GM18520 (cell line): ENCODE results near the gene CDC73.

Experiments used
- ATAC-seq: cut with Tn5 transposase; IDR thresholded peaks from one replicate; pipeline ENCODE4 v1.9.1; 2021; ENCODE audit not compliant: unreplicated experiment

The CDC73 gene

DNA sequence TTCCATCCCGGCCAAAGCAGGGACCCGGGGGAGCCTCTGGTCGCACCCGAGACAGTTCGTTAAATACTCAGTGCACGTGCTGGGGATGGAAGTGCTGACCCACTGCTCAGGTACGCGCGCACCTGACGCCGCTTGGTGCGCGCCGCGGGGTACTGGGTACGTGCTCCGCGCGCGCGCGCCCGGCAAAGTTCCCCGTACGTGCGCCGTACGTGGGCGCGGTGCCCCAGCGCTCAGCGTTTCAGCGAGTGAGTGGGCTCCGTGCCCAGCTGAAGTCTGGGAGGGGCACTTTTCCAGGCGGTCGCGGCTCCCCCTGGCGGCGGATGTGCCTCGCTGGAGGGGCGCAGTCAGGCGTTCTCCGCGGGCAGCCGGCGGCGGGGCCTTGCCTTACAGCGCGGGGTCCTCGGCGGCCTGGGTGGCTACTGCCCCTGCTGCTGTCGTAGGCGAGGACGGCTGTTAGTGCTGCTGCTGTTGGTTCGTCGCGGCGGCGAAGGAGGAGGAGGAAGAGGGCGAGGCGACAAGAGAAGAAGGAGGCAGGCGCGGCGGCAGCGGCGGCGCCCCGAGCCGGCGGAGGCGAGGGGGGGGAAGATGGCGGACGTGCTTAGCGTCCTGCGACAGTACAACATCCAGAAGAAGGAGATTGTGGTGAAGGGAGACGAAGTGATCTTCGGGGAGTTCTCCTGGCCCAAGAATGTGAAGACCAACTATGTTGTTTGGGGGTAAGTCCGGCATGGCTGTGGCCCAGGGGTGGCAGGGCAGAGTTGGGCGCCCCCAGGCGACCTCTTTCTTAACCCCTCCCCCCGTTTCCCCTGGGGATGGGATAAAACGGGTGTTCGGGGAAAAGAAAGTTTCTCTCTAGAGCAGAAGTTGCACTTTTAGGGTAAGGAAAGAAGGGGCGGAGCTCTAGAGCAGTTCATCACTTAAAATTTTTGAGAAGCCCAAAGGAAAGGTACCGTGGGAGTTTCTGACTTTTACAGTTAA, at the start of gene CDC73:
TSS of gene CDC73 (plus strand) at position 416 of the 978 bp plus-strand sequence. CDS start at position 586, 170 bp downstream.
- ATAC-seq, result peak; percentile 81

DNA sequence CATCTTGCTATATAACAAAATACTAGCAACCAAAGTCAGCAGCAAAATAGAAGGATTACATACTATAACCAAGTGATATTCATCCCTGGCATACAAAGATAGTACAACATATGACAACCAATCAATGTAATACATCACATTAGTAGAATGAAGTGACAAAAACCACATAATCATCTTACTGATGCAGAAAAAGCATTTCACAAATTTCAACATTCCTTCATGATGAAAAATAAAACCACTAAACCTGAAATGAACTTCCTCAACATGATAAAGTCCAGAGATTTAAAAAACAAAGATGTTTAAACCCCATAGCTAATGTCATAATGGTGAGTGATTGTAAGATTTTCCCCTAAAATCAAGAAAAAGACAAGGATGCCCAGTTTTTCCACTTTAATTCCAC, 43.8 kb upstream of the CDC73 start:
- no peak for ATAC-seq

DNA sequence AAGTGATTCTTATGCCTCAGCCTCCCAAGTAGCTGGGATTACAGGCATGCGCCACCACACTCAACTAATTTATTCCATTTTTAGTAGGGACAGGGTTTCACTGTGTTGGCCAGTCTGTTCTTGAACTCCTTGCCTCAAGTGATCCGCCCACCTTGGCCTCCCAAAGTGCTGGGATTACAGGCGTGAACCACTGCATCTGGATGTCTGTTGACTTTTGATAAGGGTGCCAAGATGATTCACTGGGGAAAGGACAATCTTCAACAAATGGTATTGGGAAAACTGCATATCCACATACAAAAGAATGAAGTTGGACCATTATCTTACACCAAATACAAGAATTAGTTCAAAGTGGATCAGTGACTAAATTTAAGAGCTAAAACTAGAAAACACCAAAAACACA, 42.6 kb upstream of the CDC73 start:
- no peak for ATAC-seq

DNA sequence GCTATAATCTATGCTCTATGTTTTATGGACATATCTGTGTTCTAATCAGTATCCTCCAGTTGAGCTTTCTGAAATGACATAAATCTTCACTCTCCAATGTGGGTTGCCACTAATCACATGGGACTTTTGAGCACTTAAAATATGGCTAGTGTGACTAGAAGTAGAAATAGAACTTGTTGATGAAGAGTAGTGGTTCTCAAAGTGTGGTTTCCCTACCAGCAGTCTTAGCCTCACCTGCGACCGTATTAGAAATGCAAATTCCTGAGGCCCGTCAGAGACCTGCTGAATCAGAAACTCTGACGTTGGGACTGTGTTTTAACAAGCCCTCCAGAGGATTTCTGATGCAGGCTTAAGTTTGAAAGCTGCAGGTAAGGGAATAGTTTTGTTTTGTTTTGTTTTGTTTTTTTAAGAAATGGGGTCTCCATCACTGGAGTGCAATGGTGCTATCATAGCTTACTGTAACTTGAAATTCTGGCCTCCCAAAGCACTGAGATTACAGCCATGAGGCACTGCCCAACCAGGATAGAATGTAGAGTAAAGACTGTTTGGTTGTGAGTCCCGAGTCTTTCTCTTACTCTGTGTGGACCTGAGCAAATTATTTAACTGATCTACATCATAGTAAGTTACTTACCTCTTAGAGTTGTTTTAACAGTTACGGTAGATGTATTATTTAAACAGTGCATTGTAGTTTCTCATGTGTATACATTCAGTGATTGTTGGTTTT, 38.3 kb upstream of the CDC73 start:
- ATAC-seq, result peak; percentile 98

DNA sequence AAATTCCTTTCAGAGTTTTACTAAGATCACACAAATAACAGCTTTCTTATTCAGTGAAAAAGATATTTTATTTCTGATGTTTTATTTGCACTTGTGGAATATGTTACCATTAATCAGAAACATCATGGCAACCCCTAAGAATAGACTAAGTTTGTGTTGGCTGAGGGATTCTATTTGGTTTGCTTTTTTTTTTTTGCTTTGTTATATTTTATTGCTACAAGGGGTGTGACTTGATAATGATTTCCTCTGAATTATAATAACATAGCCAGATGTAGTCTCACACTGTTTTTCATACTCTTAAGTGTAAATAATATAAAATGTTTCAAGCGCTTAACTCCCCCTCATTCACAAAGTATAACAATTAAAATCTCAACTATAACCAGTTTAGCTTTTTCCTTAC, 36.6 kb upstream of the CDC73 start:
- ATAC-seq, result no peak

DNA sequence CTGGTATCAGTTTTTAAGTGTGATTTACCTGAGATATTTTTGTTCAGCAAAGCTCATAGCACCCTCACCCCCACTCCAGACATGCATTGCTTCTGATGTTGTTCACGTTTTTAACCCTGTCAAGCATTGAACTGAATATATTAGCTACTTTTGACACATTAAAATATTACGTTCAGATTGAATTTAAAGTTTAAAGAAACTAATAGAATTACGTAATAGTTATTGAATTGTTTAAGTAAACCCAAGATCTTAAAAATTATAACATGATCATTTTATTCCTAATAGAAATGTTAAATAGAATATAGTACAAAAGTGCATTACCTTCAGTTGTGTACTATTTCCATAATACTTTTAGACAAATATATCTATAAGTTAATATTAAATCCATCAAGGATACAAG, 35.5 kb upstream of the CDC73 start:
- ATAC-seq, result no peak

DNA sequence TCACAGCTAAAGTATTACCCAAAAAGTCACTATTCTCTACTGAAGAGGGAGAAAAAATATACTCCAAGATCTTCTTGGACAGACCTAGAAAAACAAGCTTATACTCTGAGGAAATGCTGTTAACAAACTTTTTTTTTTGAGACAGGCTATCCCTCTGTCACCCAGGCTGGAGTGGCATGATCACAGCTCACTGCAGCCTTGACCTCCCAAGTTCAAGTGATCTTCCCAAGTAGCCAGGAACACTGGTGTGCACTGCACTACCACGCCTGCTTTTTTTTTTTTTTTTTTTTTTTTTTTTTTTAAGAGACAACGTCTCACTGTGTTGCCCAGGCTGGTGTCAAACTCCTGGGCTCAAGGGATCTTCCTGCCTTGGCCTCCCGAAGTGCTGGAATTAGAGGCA, 33.9 kb upstream of the CDC73 start:
- no peak for ATAC-seq

DNA sequence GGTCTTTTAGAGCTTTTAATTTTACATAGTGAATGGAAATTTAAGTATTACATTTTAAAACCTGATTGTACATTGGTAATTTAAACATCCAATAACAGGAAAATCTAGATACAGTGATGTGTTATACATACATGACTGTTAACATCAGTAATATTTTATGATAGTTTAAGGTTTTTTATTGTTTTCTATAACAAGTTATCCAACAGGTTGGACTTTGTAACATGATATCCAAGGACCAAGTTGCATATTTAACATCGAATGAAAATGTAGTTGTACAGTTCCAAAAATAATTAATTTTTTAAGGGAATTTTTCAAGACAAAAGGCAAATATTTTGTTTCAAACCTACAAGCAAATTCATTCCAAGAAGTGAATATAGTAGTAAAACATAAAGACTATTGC, 31.0 kb upstream of the CDC73 start:
- ATAC-seq, result no peak

DNA sequence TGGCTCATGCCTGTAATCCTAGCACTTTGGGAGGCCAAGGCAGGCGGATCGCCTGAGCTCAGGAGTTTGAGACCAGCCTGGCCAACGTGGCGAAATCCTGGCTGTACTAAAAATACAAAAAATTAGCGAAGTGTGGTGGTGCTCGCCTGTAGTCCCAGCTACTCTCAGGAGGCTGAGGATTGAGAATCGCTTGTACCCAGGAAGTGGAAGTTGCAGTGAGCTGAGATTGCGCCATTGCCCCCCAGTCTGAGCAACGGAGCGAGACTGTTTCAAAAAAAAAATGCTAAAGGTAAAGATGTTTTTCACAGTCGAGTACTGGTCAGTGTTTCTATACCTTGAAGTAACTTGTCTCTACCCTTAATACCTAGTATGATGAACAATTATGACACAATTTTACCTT, 27.7 kb upstream of the CDC73 start:
- ATAC-seq, result no peak

DNA sequence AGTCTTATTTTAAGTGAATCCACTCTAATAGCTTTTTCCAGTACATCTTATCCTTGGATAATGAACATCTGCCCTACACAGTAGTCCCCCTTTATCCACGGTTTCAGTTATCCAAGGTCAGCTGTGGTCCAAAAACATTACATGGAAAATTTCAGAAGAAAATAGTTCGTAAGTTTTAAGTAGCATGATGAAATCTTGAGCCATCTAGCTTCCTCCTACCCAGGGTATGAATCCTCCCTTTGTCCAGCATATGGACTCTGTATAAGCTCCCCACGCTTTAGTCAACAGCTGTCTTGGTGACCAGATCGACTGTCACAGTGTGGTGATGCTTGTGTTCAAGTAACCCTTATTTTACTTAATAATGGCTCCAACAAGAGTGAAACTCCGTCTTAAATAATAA, 19.2 kb upstream of the CDC73 start:
- ATAC-seq, result no peak

DNA sequence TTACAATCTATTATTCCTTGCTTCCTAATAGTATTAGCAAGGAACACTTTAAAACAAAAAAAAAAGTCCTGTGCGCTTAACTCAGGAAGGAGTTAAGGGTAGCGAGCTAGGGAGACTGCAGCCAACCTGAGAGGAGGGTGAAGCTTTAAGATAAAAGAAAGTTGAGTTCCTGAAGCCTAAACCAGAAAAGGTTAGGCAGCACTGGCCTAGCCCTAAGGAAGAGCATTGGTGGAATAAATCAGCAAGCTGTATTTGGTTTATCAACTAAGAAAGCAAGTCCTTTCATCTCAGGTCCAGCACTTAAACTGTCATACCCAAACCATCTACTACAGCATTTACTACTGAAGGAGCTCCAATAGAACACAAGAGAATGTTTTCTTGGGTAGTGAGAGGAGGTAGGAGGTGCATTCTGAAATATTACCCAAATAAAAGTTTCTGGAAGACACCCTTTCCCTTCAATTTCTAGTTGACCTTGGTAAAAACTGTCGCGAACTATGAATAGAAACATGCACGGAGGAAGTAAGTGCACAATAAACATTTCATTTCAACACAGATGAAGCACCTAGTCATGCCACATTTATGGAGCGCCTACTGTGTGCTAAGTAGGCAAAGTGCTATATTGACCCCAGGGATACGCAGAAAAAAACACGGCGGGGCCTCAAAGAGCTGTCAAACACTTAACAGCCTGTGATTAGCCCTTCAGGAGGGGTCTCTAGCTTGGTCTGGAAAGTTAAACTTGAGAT, 17.9 kb upstream of the CDC73 start:
- ATAC-seq, result no peak

DNA sequence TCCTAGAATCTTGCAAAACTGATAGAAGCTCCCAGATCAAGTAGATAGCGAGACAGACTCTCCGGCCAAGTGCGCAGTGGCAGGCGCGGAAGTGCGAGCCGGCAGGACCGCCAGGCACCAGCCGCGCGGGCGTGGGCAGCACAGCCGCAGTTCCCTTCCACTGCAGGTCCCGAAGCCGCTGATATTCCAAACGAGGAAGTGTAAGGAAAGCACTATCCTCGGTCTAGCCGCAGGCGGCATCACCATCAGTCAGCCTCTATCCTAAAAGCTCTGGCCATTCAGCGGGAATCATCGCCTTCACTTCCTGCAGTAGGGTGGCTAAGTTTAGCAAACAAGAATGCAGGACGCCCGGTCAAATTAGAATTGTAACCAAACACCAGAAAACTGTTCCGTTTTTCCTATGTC, 17.3 kb upstream of the CDC73 start:
- ATAC-seq, result no peak

DNA sequence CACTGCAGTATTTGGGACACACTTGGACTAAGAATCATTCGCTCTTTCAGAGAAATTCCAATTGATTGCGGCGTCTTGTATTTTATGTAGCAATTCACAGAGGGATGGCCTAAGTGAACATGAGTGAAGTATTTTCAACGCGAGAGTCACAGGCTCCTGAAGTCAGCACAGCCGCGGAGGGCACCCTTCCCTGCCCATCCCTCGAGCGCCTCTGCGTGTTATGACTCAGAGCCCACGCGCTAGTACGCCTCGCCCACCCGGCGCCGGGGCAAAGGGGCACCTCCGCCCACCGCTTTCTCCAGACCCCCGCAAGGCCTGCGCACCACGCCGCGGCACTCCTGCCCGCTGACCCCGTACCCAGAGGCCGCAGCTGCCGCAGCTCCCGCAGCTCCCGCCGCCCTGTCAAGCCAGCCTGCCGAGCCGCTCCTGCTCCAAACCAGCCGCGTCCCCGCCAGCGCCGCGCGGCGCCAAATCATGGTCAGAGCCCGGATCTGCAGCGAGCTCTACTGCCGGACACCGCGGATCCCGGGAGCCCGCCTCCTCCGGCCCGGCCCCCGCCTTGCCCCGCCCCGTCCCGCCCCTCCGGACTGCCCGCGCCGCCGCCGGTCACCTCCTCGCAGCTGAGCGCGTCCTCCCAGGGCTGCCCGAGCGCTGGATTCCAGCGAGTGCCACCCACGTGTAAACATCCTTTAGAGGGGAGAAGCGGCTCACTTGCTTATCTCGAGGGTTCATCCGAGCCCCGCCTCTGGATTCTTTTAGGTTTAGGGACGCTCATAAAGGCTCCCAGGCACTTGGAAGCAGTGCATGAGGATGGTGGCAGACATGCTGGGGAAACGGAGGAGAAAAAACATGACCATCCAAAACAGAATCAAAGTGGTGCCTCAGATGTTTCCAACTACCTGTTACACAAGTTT, 16.7 kb upstream of the CDC73 start, which contains the start of gene GLRX2:
TSS of gene GLRX2 (minus strand) at position 508 of the 914 bp plus-strand sequence. CDS start at position 476, 32 bp downstream.
- ATAC-seq, result peak; percentile 74

DNA sequence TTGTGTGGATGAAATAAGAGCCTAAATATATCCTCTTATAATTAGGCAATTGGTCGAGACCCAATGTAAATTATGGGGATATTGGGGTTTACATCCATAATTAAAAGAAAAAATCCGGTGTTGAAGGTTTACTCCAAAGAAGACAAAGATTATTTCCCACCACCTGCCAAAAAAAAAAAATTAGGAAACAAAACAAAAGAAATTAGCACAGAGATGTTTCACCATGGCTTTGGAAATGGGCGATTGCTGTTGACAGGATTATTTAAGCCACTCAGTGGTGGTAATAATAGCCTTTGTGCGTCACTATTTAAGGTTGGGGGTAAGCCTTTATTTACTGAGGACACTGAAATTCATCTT, 16.0 kb upstream of the CDC73 start:
- no peak for ATAC-seq

DNA sequence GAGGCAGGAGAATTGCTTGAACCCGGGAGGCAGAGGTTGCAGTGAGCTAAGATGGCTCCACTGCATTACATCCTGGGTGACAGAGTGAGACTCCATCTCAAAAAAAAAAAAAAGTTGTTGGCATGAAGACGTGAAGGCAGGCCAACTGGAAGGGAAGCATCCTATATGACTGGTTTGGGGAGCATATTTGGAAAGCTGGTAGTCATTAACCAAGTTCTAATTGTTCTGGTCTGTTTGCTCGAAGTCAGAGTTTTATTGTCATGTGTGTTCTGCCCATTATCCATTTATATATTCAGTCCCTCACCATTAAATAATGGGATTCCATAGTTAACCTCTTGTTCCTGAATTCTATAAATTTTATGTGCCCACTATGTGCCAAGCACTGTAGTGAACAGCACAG, 13.4 kb upstream of the CDC73 start:
- ATAC-seq, result no peak

DNA sequence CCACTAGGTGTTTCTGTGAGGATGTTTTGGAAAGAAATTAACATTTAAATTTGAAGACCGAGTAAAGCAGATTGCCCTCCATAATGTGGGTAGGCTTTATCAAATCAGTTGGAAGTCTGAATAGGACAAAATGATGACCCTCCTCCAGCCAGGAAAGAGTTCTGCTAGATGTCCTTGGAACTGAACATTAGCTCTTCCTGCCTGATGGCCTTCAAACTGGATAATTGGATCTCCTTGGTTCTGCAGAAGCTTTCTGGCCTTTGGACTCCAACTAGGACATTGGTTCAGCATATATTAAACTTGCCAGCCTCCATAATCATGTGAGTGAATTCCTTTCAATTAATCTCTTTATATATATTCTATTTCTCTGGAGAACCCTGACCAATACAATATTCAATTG, 12.2 kb upstream of the CDC73 start:
- ATAC-seq, result no peak

DNA sequence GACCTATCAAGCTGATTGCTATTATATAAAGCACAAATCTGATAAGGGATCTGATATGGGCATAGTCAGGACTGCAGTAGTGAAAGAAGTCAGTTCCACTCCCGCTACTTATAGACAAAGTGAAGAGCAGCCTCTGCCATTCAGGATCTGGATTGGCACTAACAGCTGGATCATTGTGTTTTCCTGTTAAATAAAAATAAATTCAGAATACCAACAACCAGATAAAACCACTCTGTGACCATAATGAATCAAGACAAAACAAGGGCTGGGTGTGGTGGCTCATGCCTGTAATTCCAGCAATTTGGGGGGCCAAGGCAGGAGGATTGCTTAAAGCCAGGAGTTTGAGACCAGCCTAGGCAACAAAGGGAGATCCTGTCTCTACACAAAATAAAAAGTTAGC, 11.6 kb upstream of the CDC73 start:
- no peak for ATAC-seq

DNA sequence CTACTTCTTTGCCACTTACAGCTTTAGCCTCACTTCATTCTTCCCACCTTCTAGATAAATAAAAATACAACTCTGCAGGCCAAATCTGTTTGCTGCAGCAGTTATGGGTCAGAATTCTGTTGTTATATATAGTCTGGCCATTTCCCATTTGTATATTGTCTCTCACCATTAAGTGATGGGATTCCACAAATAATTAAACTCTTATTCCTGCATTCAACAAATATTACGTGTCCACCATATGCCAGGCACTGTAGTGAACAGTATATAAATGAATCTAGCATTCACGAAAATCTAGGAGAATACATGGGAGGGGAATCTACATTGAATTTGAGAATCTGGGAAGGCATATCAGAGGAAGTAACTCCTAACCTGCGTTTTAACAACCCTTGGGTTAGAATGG, 11.0 kb upstream of the CDC73 start:
- ATAC-seq, result no peak

DNA sequence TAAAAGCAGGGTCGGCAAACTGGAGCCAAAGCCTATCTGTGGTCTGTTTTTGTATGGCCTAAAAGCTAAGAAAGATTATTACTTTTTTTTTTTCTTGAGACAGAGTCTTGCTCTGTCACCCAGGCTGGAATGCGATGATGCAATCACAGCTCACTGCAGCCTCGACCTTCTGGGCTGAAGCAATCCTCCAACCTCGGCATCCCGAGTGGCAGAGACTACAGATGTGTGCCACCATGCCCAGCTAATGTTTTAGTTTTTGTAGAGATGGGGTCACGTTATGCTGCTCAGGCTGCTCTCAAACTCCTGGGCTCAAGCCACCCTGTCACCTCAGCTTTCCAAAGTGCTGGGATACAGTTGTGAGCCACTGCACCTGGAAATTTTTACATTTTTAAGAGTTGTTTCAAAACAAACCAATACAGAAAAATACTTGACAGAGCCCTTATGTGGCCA, 10.2 kb upstream of the CDC73 start:
- no peak for ATAC-seq

DNA sequence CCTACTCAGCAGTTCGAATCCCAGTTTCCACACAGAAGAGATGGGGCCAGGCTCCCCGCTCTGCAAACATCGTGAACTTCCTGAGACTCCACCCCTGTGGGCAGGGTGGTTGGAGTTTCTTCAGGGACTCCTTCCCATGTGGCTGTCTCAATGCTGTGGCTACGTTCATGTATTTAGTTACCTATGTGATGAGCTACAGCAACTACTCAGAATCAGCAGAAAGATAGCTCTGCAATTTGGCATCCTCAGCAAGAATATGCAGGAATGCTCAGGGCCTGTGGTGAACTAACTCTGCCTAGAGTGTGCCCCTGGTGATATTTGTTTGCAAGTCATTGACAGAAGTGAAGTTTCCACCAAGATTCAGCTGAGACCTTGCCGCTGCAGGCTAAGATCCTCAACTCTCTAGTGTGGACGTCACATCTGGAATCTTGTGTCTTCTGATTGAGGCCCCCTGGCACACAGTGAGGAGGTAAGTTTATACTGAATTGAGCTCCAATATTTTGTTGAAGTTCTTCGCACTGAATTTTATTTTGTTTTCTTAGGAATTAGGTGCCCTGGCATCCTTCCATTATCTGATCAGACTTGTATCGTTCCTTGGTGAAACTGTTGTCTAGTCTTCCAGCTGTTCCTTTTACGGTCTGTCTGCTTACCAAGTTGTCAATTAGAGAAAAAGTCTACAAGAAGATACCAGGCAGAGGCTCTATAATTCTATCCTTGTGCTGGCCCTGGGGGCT, 8.4 kb upstream of the CDC73 start:
- ATAC-seq, result no peak
